MM.1S (cell line): ENCODE results near the gene SNAI3.

Experiments used
- CTCF ChIP-seq: fragments of 300-600 bp; sonication (generic); IDR thresholded peaks from 2 replicates; pipeline ENCODE4 v1.5.1; 2016; ENCODE audit warnings: antibody characterized with exemption, low read length, mixed read lengths
- EZH2 ChIP-seq: fragments of 300-600 bp; sonication (generic); optimal IDR thresholded peaks from 2 replicates; pipeline ENCODE3; 2017; ENCODE audit warnings: low read depth, mild to moderate bottlenecking, antibody characterized with exemption, low read length, mixed read lengths

- TF ChIP-seq CTCF (no peak), EZH2 (no peak)
These were observed 21.2 kb downstream of the SNAI3 start for GRCh38 chr16:88665148-88665547.
